ENCODE measurements around the gene GLG1.

GLG1 gene

GRCh38 chr16:74649839-74650504 lies 43.1 kb upstream of the GLG1 start (continued):
- no peak for TF ChIP-seq PATZ1 (CRISPR knock-in tag; IDR thresholded peaks at IDR 0.05; ENCODE audit: borderline replicate concordance)

- ATAC-seq, result no peak
Measured at GRCh38 chr16:74641969-74642368, 35.1 kb upstream of the GLG1 start.

GRCh38 chr16:74637742-74638453 lies 31.0 kb upstream of the GLG1 start:
- TF ChIP-seq ZC3H10 (CRISPR knock-in tag; IDR thresholded peaks at IDR 0.05), result no peak
- no peak for TF ChIP-seq TOX (CRISPR knock-in tag; IDR thresholded peaks at IDR 0.05; ENCODE audit: borderline replicate concordance)
- ATAC-seq, result no peak

More at GRCh38 chr16:74641969-74642368, 35.1 kb upstream of the GLG1 start:
- TF ChIP-seq CSDC2 (CRISPR knock-in tag; IDR thresholded peaks at IDR 0.05), result no peak
- no peak for TF ChIP-seq ISL1 (CRISPR knock-in tag; IDR thresholded peaks at IDR 0.05)
- TF ChIP-seq OSR1 (CRISPR knock-in tag; IDR thresholded peaks at IDR 0.05), result no peak
- TF ChIP-seq ZFP3 (CRISPR knock-in tag; IDR thresholded peaks at IDR 0.05), result no peak
- TF ChIP-seq PPARA (CRISPR knock-in tag; IDR thresholded peaks at IDR 0.05; ENCODE audit: borderline replicate concordance), result no peak
- TF ChIP-seq ZNF565 (CRISPR knock-in tag; conservative IDR thresholded peaks at IDR 0.05; ENCODE audit: low read depth), result no peak
- no peak for TF ChIP-seq ZC3H10 (CRISPR knock-in tag; IDR thresholded peaks at IDR 0.05)
- no peak for TF ChIP-seq CREB5 (CRISPR knock-in tag; IDR thresholded peaks at IDR 0.05; ENCODE audit: low read depth)
- no peak for TF ChIP-seq GLIS3 (CRISPR knock-in tag; IDR thresholded peaks at IDR 0.05)
- no peak for TF ChIP-seq TCF4 (CRISPR knock-in tag; IDR thresholded peaks at IDR 0.05; ENCODE audit: borderline replicate concordance)
- TF ChIP-seq ARNTL (CRISPR knock-in tag; IDR thresholded peaks at IDR 0.05; ENCODE audit: borderline replicate concordance, low read depth), result no peak
- no peak for TF ChIP-seq ESRRG (CRISPR knock-in tag; IDR thresholded peaks at IDR 0.05)

GRCh38 chr16:74635303-74635702 lies 28.4 kb upstream of the GLG1 start:
- TF ChIP-seq POU6F1 (CRISPR knock-in tag; IDR thresholded peaks at IDR 0.05; ENCODE audit: borderline replicate concordance, low read depth), result no peak
- no peak for TF ChIP-seq ZFP30 (CRISPR knock-in tag; IDR thresholded peaks at IDR 0.05)
- TF ChIP-seq CSDC2 (CRISPR knock-in tag; IDR thresholded peaks at IDR 0.05), result no peak
- no peak for TF ChIP-seq ZNF565 (CRISPR knock-in tag; conservative IDR thresholded peaks at IDR 0.05; ENCODE audit: low read depth)
- no peak for TF ChIP-seq ZFP3 (CRISPR knock-in tag; IDR thresholded peaks at IDR 0.05)
- ATAC-seq, result no peak

- TF ChIP-seq ESRRG (CRISPR knock-in tag; IDR thresholded peaks at IDR 0.05) (no peak), ZNF8 (CRISPR knock-in tag; IDR thresholded peaks at IDR 0.05) (no peak), ZFP3 (CRISPR knock-in tag; IDR thresholded peaks at IDR 0.05) (no peak), OSR1 (CRISPR knock-in tag; IDR thresholded peaks at IDR 0.05) (no peak), CSRNP3 (CRISPR knock-in tag; IDR thresholded peaks at IDR 0.05) (no peak), BACH2 (CRISPR knock-in tag; IDR thresholded peaks at IDR 0.05; ENCODE audit: borderline replicate concordance) (no peak), SNAI2 (CRISPR knock-in tag; IDR thresholded peaks at IDR 0.05) (no peak)
- no peak for ATAC-seq
Measured at GRCh38 chr16:74633686-74634085, 26.8 kb upstream of the GLG1 start.

Data from SK-N-SH treated with all-trans-retinoic acid at 6 μM for 48 hours (cell line).